Body of pancreas (tissue), 4 donors: ENCODE results near the gene TOR1AIP2.

Experiments used
- CTCF ChIP-seq, 7 experiments: fragments of 450-650 bp in 4 of 7; fragments of 200-600 bp in 3 of 7; sonication (generic) in 3 of 7; IDR thresholded peaks; one replicate each; pipeline ENCODE4 v1.5.1; 2016 to 2019; ENCODE audit warnings: antibody characterized with exemption in 7 of 7
- POLR2A ChIP-seq, 3 donors: fragments of 450-650 bp; IDR thresholded peaks; one replicate each; pipeline ENCODE4 v1.6.1; 2016; ENCODE audit warnings: antibody characterized with exemption in 3 of 3, mild to moderate bottlenecking in 2 of 3

DNA sequence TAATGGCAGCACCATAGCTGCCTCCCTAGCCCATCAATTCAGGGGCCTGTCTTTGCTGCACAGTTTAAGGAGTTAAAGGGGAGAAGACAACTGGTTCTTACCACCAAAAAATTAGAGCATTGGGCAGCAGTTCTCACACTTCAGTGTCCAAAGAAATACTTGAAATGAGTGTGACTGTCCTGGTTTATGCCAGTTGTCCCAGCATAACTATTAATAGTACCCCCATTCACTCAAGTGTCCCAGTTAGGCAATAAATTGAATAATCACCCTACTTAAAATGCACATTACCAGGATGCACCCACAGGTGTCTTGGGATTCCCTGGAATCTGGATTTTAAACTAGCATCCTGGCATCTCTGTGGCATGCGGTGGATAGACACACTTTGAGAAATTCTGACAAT is 83.5 kb downstream of the TOR1AIP2 start:
- TF ChIP-seq POLR2A (IDR thresholded peaks at IDR 0.05) (no peak), CTCF (IDR thresholded peaks at IDR 0.05) (no peak)
